H1 (cell line): ENCODE measurements around the gene ABHD12. TPM values are rescaled to one million over a fixed set of nuclear protein-coding genes. Genes with fewer than 3 reads are reported as not detected.
A peak's percentile ranks its signal among the peaks of the same experiment; 100 is the strongest.

Source experiments
- CTCF ChIA-PET: fragments of 300-600 bp; sonication (Branson Sonifier 250); formaldehyde crosslinking; loops from one replicate; lab custom pipeline; 2021; ENCODE audit not compliant: partially characterized antibody; lab: Charles Lee
- POLR2A ChIA-PET: fragments of 300-600 bp; sonication (Branson Sonifier 250); formaldehyde crosslinking; loops from one replicate; lab custom pipeline; 2021; ENCODE audit warnings: inconsistent platforms; ENCODE audit not compliant: partially characterized antibody; lab: Charles Lee
- DNase-seq, 2 experiments: peaks; one replicate each; pipeline versions ENCODE4 v3.0.0 to v3.0.0-alpha.2; 2010 to 2022; ENCODE audit warnings: low spot score in 2 of 2, low read depth in 1 of 2, mixed read lengths in 1 of 2
- FAIRE-seq: peaks from 2 replicates; lab custom pipeline; 2011; peaks lifted over from hg19 to GRCh38; lab: Jason Lieb, UNC
- H2AFZ ChIP-seq: 2 replicates; pipeline ENCODE4 v1.8.1; 2012; ENCODE audit warnings: low read length, inconsistent platforms
- H2AK5ac ChIP-seq: 2 replicates; pipeline ENCODE4 v1.6.1; 2013; ENCODE audit warnings: low read depth, low read length
- H2BK120ac ChIP-seq: replicated peaks from 2 replicates; pipeline ENCODE3; 2013; ENCODE audit warnings: low read depth, low read length, inconsistent platforms
- H2BK12ac ChIP-seq: 2 replicates; pipeline ENCODE4 v1.6.1; 2013; ENCODE audit warnings: low read depth, low read length
- H2BK15ac ChIP-seq: 2 replicates; pipeline ENCODE4 v1.6.1; 2013; ENCODE audit warnings: low read length
- H2BK20ac ChIP-seq: 2 replicates; pipeline ENCODE4 v1.6.1; 2013; ENCODE audit warnings: low read length
- H2BK5ac ChIP-seq: 2 replicates; pipeline ENCODE4 v1.6.1; 2013; ENCODE audit warnings: low read depth, low read length
- H3K14ac ChIP-seq: 2 replicates; pipeline ENCODE4 v1.6.1; 2013; ENCODE audit warnings: inconsistent platforms; ENCODE audit not compliant: insufficient read length
- H3K18ac ChIP-seq: 2 replicates; pipeline ENCODE4 v1.6.1; 2013; ENCODE audit warnings: low read length; ENCODE audit errors: extremely low read depth
- H3K23ac ChIP-seq: 2 replicates; pipeline ENCODE4 v1.6.1; 2013; ENCODE audit warnings: inconsistent platforms; ENCODE audit not compliant: insufficient read length
- H3K23me2 ChIP-seq: 2 replicates; pipeline ENCODE4 v1.6.1; 2013; ENCODE audit warnings: low read depth, low read length
- H3K27ac ChIP-seq: 2 replicates; pipeline ENCODE4 v1.6.1; 2011; ENCODE audit warnings: low read depth, low read length, inconsistent platforms
- H3K27me3 ChIP-seq, 4 experiments: replicated peaks in 1 of 4; 1 replicate in 1 of 4; 2 replicates in 3 of 4; pipeline versions ENCODE4 v1.6.1 to v1.8.1; 2011 to 2013; ENCODE audit warnings: low read length in 3 of 4, mild to moderate bottlenecking in 3 of 4, inconsistent platforms in 2 of 4, mixed read lengths in 2 of 4, moderate library complexity in 1 of 4; ENCODE audit not compliant: control insufficient read depth in 3 of 4, insufficient read depth in 3 of 4; ENCODE audit errors: extremely low read depth in 1 of 4
- H3K36me3 ChIP-seq, 4 experiments: 2 replicates each; pipeline versions ENCODE4 v1.6.1 to v1.8.1; 2011 to 2013; ENCODE audit warnings: mild to moderate bottlenecking in 4 of 4, low read length in 3 of 4, moderate library complexity in 2 of 4, control low read depth in 1 of 4, inconsistent platforms in 1 of 4; ENCODE audit not compliant: insufficient read depth in 4 of 4, control insufficient read depth in 2 of 4
- H3K4ac ChIP-seq: replicated peaks from 2 replicates; pipeline ENCODE3; 2013; ENCODE audit warnings: low read length, low read depth, mixed read lengths, inconsistent platforms; ENCODE audit not compliant: insufficient read length
- H3K4me1 ChIP-seq, 4 experiments: replicated peaks in 1 of 4; 1 replicate in 1 of 4; 2 replicates in 3 of 4; pipeline versions ENCODE4 v1.6.1 to v1.8.1; 2011 to 2013; ENCODE audit warnings: low read length in 3 of 4, inconsistent platforms in 2 of 4, mixed read lengths in 1 of 4; ENCODE audit not compliant: insufficient read depth in 4 of 4, control insufficient read depth in 3 of 4
- H3K4me2 ChIP-seq, 2 experiments: 2 replicates each; pipeline versions ENCODE4 v1.6.1 to v1.8.1; 2011 to 2013; ENCODE audit warnings: low read depth in 2 of 2, low read length in 2 of 2, control low read depth in 1 of 2, inconsistent platforms in 1 of 2, mild to moderate bottlenecking in 1 of 2; ENCODE audit not compliant: insufficient read depth in 1 of 2
- H3K4me3 ChIP-seq, 4 experiments: fragments of 200-600, 300-600 bp in 1 of 4; sonication (generic), shearing (Covaris generic), sonication (Bioruptor Twin) in 1 of 4; 2 replicates each; pipeline versions ENCODE4 v1.5.1 to v1.8.1; 2011 to 2016; ENCODE audit warnings: low read length in 4 of 4, low read depth in 3 of 4, control low read depth in 2 of 4, inconsistent platforms in 2 of 4, mild to moderate bottlenecking in 2 of 4, mixed read lengths in 1 of 4, moderate library complexity in 1 of 4; ENCODE audit not compliant: insufficient read depth in 2 of 4; ENCODE audit errors: extremely low read depth in 1 of 4
- H3K56ac ChIP-seq: replicated peaks from 2 replicates; pipeline ENCODE3; 2013; ENCODE audit warnings: low read depth, mild to moderate bottlenecking, mixed read lengths, low read length, inconsistent platforms; ENCODE audit not compliant: insufficient read length
- H3K79me1 ChIP-seq: 2 replicates; pipeline ENCODE4 v1.6.1; 2013; ENCODE audit warnings: low read depth, low read length, control low read depth
- H3K79me2 ChIP-seq, 2 experiments: 2 replicates each; pipeline versions ENCODE4 v1.6.1 to v1.8.1; 2012 to 2013; ENCODE audit warnings: low read length in 2 of 2, mild to moderate bottlenecking in 2 of 2, inconsistent platforms in 1 of 2; ENCODE audit not compliant: insufficient read depth in 2 of 2, control insufficient read depth in 1 of 2
- H3K9ac ChIP-seq, 4 experiments: replicated peaks in 1 of 4; 1 replicate in 1 of 4; 2 replicates in 3 of 4; pipeline versions ENCODE4 v1.6.1 to v1.8.1; 2011 to 2013; ENCODE audit warnings: low read depth in 3 of 4, low read length in 3 of 4, control low read depth in 2 of 4, mild to moderate bottlenecking in 2 of 4, moderate library complexity in 2 of 4, inconsistent platforms in 1 of 4; ENCODE audit errors: extremely low read depth in 1 of 4
- H3K9me3 ChIP-seq, 2 experiments: 2 replicates each; pipeline versions ENCODE4 v1.6.1 to v1.8.1; 2012 to 2013; ENCODE audit warnings: mild to moderate bottlenecking in 2 of 2, moderate library complexity in 2 of 2, control low read depth in 1 of 2, inconsistent platforms in 1 of 2, low read depth in 1 of 2, low read length in 1 of 2, mixed read lengths in 1 of 2; ENCODE audit not compliant: insufficient read depth in 2 of 2
- H4K20me1 ChIP-seq, 2 experiments: replicated peaks in 1 of 2; 2 replicates each; pipeline versions ENCODE3 to v1.8.1; 2011 to 2013; ENCODE audit warnings: inconsistent platforms in 2 of 2, low read length in 2 of 2, mild to moderate bottlenecking in 1 of 2; ENCODE audit not compliant: insufficient read depth in 2 of 2, control insufficient read depth in 1 of 2
- H4K5ac ChIP-seq: 2 replicates; pipeline ENCODE4 v1.6.1; 2013; ENCODE audit warnings: low read length, low read depth, mixed read lengths, inconsistent platforms; ENCODE audit not compliant: insufficient read length
- H4K8ac ChIP-seq: 2 replicates; pipeline ENCODE4 v1.8.0; 2013; ENCODE audit warnings: mild to moderate bottlenecking, moderate library complexity, low read length, inconsistent platforms; ENCODE audit not compliant: insufficient read depth; ENCODE audit errors: extremely low read depth
- H4K91ac ChIP-seq: replicated peaks from 2 replicates; pipeline ENCODE3; 2013; ENCODE audit warnings: low read length, mixed read lengths, inconsistent platforms; ENCODE audit not compliant: insufficient read length
- MAFK ChIP-seq: IDR thresholded peaks from 2 replicates; pipeline ENCODE4 v1.6.1; 2012; ENCODE audit warnings: low read depth, mild to moderate bottlenecking, improper control_type of control experiment, low read length
- NANOG ChIP-seq: IDR thresholded peaks from 2 replicates; pipeline ENCODE4 v1.6.1; 2011; ENCODE audit warnings: low read length, low read depth, mild to moderate bottlenecking, inconsistent platforms; ENCODE audit not compliant: insufficient read depth, poor library complexity, severe bottlenecking
- RAD21 ChIP-seq, 2 experiments: IDR thresholded peaks in 1 of 2; conservative IDR thresholded peaks in 1 of 2; 2 replicates each; pipeline ENCODE4 v1.6.1; 2011; ENCODE audit warnings: low read depth in 2 of 2, low read length in 2 of 2, improper control_type of control experiment in 1 of 2, inconsistent platforms in 1 of 2, mild to moderate bottlenecking in 1 of 2, moderate library complexity in 1 of 2
- TAF1 ChIP-seq: IDR thresholded peaks from 2 replicates; pipeline ENCODE4 v1.6.1; 2011; ENCODE audit warnings: mild to moderate bottlenecking, low read depth, low read length
- WGBS, 2 experiments: shearing (Covaris generic) in 1 of 2; methylation state at CpG; one replicate each; pipeline versions ENCODE4 v1.1.6 to v1.1.7; 2013 to 2015; ENCODE audit warnings: low lambda C conversion rate in 2 of 2, mixed read lengths in 2 of 2, inconsistent platforms in 1 of 2, low coverage in 1 of 2, missing lambda C conversion rate in 1 of 2; ENCODE audit not compliant: insufficient replicate concordance in 2 of 2, insufficient coverage in 1 of 2, insufficient read length in 1 of 2; ENCODE audit errors: extremely low coverage in 1 of 2, missing lambda C conversion rate in 1 of 2; 5-methylcytosine and 5-hydroxymethylcytosine counted together
- polyA plus RNA-seq, 7 experiments: library from polyadenylated mRNA; depleted of rRNA in 3 of 7; stranded (reverse) in 5 of 7; unstranded in 2 of 7; fragments of >200 nt in 5 of 7; fragments of 200-250 nt in 2 of 7; gene quantifications; 1 replicate in 5 of 7; 2 replicates in 1 of 7; 4 replicates in 1 of 7; pipeline versions ENCODE4 v1.2.1 to v1.2.3, GENCODE V29; 2011 to 2013; ENCODE audit warnings: missing spikeins in 2 of 7, mixed read lengths in 2 of 7
- total RNA-seq: library from RNA; stranded (reverse); fragmentation: NEBNext Ultra II Directional; extraction: Animal tissue kit (Norgen Biotek cat#: 25700); gene quantifications from 2 replicates; pipeline ENCODE4 v1.2.1, GENCODE V29; 2021

The ABHD12 gene
- total and polyA plus RNA-seq, 2 of the 8 experiments (the other 6 are each of a cell fraction or from before 2014, with no cell fraction given): 31.3 to 59.5 TPM

DNA sequence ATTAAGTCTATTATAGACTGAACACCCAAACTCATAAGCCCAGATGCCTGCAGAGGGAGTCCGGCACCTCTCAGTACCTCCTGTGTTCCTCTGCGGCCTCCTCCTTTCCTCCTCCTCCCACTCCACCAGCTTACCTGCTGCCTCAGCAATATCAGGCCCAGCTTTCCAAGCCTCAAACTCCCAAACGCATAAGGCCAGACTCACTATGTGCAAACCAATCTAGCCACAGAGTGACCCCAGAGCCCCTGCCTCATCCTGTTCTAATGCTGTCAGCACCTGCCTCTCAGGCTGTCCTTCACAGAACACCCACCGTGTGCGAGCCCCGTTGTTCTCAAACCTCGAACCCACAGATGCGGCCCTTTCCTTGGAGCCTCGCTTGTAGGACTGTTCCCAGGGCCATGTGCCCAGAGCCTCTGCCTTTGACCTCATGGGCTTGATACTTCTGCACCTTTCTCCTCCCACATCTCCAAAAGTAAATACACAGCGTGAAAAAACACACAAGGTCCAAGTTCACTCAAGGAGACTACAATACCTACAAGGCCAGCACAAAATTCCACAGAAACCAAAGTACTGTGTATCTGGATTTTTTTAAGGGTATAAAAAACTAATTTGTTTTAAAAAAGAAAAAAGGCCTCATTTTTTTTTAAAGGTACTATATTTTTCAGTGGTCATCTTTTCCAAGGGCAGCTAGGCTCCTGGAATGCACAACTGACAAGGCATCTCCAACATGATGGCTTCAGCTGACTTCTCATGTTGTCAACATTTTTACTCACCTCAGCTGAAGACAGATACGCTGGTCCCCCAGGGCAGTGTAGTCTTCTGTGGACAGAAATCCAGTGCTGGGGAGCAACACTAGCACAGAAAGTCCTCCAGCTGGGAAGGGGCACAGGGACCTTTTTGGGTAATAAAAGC, 52.3 kb downstream of the ABHD12 start:
- H2BK15ac ChIP-seq: no peak overlapping the region
- no peak overlapping the region for H2AK5ac ChIP-seq
- no peak overlapping the region for H3K9ac ChIP-seq
- peaks cover 0 to 9% (median 4%) of the 10 kb centered on the region in 4 experiments; a peak in 4 of 7 replicates for H3K4me1 ChIP-seq
- POLR2A ChIA-PET: interaction anchor here (1.0 to 1.3 kb wide), 2 partner anchors 60 to 70 kb away, joined by 3 to 4 read pairs; no protein-coding TSS in a partner anchor
- no peak overlapping the region for H3K14ac ChIP-seq
- H3K23me2 ChIP-seq: no peaks in the 10 kb centered on the region
- H2BK20ac ChIP-seq: no peak overlapping the region
- TF ChIP-seq NANOG (no peak), TAF1 (no peak), MAFK (peak; percentile 12; the same call in 1 of the 2 replicates), RAD21 (IDR thresholded peaks at IDR 0.05 in 1 of 2, conservative IDR thresholded peaks at IDR 0.05 in 1 of 2; ENCODE audit: low read depth in 2 of 2, low read length in 2 of 2) (peak in 1 of 2 experiments; percentile 7; a peak in 2 of 4 replicates)
- TF ChIP-seq, all 59 proteins: peak for 2
- 89% methylated on average over 11 of the region's 11 CpGs; no CpG with 5 or more reads in 1 of the 2 experiments for WGBS, 2 experiments
- no peak overlapping the region for H2BK5ac ChIP-seq
- no peak overlapping the region for H3K4me2 ChIP-seq
- no peak overlapping the region for H4K8ac ChIP-seq
- no peak overlapping the region; the same call in 1 of the 2 replicates for H3K27ac ChIP-seq
- H3K18ac ChIP-seq: peak overlapping the region; percentile 29; the same call in 1 of the 2 replicates
- peaks cover 5 to 13% of the 10 kb centered on the region in 2 experiments for H4K20me1 ChIP-seq
- H4K91ac ChIP-seq: no peak overlapping the region
- H3K79me2 ChIP-seq: peaks cover 0 to 55% of the 10 kb centered on the region in 2 experiments; a peak in 2 of 4 replicates
- FAIRE-seq: no peak
- no peak overlapping the region for H2BK120ac ChIP-seq
- CTCF ChIA-PET: interaction anchor here (0.7 to 3.9 kb wide), 11 partner anchors 7 to 73 kb away, joined by 3 to 36 read pairs (median 4); partner anchors contain the start of gene GINS1
- no peak overlapping the region for H3K4ac ChIP-seq
- no peaks in the 10 kb centered on the region for H3K9me3 ChIP-seq
- H3K4me3 ChIP-seq: no peak overlapping the region
- peak in 1 of 2 experiments; percentile 43 for DNase-seq
- H3K27me3 ChIP-seq: no peaks in the 10 kb centered on the region
- H3K79me1 ChIP-seq: peaks cover 13% of the 10 kb centered on the region
- no peak overlapping the region for H2AFZ ChIP-seq
- H3K36me3 ChIP-seq: no peaks in the 10 kb centered on the region
- H2BK12ac ChIP-seq: no peak overlapping the region
- H3K56ac ChIP-seq: no peak overlapping the region
- H3K23ac ChIP-seq: no peak overlapping the region
- H4K5ac ChIP-seq: no peak overlapping the region
